Stimulated activated CD4-positive, alpha-beta T cell treated with anti-CD3 and anti-CD28 coated beads, TNF-alpha, amount 100 ng/mL, for 1 hour (primary cell): ENCODE data around the gene RERE.

Source experiments
- DNase-seq, 3 donors: peaks; one replicate each; pipeline ENCODE4 v3.0.0-alpha.2; 2020; ENCODE audit warnings: low read depth in 3 of 3, low spot score in 1 of 3

The RERE gene

GRCh38 chr1:8317647-8318381 is 499.6 kb downstream of the RERE start, which contains the start of gene SLC45A1:
Gene SLC45A1, plus strand, starts transcription at chr1:8318114. Its CDS starts 6,216 bp downstream, at chr1:8324330.
- DNase-seq = peak; percentile 35 to 77 (median 55)

GRCh38 chr1:8315573-8316475 is 501.6 kb downstream of the RERE start:
- no peak for DNase-seq

DNA sequence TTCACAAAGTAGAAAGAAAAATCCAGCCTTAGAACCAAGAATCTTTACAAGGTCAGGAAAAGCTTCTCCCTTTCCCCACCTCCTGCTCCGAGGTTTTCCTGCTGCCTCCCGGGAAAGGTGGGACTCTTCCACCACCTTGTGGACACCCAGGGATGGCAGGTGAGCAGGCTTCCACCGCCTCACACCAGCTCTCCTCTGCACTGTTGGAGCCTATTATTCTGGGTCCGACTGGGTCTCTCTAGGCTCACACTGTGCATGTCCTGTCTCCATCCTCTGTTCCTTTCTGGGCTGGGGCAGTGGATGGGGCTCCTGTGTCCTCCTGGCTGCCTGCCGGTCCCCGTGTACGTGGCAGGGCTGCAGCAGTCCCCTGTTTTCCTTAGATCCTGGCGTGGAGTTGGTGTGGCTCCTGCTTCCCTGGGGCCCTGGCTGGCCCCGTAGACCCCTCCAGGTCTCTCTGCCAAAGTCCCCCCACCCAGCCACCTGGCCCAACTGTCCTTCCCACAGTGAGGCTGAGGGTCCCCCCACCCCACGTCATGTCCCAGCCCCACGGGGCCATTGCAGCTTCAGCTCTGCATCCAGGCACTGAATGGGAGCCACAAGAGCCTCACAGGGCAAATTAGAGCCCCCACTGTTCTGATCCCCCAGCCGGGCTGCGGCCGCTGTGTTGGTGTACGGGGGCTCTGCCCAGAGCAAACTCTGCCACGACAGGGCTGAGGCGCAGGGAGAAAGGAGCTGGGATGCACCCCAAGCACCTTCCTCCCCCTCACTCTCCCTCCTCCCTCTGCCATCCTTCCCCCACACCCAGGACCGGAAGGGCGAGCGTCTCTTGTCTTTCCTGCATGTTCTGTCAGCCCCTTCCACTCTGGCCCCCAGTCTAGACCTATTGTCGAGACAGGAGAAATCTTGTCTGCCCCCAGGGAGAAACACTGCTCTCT is 502.8 kb downstream of the RERE start:
- peak in 2 of 3 donors; percentile 14 to 19 for DNase-seq

DNA sequence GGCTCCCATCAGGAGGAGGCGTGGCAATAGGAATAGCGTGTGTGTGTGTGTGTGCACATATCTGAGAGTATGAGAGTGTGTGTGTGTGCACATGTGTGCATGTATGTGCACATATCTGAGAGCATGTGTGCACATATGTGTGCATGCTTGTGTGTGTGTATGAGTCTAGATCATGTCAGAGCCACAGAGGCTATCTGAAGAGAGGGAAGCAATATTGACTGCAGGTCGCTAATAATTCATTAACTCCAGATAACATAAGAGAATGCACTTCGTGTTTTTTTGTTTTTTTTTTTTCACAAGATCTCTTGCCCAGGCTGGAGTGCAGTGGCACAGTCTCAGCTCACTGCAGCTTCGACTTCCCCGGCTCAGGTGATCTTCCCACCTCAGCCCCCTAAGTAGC is 504.2 kb downstream of the RERE start:
- no peak for DNase-seq

- no peak for DNase-seq
Measured at GRCh38 chr1:8312235-8313218, 504.9 kb downstream of the RERE start.

- no peak for DNase-seq
Measured at GRCh38 chr1:8311068-8311718, 506.2 kb downstream of the RERE start.

DNA sequence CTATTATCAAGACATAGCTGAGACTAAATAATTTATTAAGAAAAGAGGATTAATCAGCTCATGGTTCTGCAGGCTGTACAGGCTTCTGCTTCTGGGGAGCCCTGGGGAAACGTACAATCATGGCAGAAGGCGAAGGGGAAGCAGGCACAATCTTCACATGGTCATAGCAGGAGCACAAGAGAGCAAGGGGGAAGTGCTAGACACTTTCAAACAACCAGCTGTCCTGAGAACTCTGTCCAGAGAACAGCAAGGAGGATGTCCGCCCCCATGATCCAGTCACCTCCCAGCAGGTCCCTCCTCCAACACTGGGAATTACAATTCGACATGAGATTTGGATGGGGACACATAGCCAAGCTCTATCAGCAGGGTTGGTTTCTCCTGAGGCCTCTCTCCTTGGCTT is 509.8 kb downstream of the RERE start:
- DNase-seq = no peak

DNA sequence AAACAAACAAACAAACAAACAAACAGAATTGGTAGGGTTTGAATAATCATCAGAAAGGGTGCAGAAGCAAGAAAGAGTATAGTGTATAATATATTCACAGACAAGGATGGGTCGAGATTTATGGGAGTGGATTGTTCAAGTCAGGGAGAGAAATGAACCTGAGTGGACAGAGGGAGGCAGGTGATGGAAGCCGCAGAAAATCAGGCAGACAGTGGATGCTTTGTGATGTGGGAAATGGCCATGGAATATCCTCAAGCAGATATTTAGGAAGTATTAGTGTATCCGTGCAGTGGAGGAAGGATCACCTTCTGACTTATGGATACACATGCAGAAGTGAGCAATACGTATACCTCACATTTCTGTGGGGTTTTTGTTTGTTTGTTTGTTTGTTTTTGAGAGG is 513.6 kb downstream of the RERE start:
- DNase-seq = no peak

DNA sequence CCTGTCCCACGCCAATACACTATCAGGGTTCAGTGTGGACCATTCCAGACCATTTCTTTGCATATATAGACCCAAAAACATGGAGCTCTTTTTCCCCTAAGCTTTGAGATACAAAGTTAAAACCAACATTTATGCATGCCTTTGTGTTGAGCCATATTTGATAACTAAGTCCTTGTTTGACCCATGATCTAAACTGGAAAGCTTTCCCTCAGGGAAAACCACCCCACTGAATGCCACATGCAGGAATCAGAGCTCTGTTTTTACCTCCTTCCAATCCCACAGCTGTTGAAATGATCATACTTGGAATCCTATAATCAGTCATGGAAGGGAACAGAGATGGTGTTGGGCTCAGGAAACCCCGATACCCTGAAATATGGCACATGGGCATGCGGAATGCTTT is 514.3 kb downstream of the RERE start:
- no peak for DNase-seq
